ENCODE measurements around the gene KDM1B.
"Not testable (repeated sequence)": the region's sequence is repeated elsewhere in the genome, so short reads cannot be mapped to it uniquely, and the experiment has no call there.

KDM1B gene

DNA sequence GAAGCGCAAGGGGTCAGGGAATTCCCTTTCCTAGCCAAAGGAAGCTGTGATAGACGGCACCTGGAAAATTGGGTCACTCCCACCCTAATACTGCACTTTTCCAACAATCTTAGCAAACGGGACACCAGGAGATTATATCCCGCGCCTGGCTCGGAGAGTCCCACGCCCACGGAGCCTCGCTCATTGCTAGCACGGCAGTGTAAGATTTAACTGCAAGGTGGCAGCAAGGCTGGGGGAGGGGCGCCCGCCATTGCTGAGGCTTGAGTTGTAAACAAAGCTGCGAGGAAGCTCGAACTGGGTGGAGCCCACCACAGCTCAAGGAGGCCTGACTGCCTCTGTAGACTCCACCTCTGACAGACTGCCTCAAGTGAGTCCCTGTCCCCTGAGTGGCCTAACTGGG is 73.4 kb downstream of the KDM1B start:
- DNase-seq (ENCODE audit: low read depth in 2 of 3, low spot score in 2 of 3): not testable (repeated sequence)

GRCh38 chr6:18231856-18232255 is 76.6 kb downstream of the KDM1B start:
- DNase-seq (ENCODE audit: low read depth in 2 of 3, low spot score in 2 of 3): not testable (repeated sequence)

DNA sequence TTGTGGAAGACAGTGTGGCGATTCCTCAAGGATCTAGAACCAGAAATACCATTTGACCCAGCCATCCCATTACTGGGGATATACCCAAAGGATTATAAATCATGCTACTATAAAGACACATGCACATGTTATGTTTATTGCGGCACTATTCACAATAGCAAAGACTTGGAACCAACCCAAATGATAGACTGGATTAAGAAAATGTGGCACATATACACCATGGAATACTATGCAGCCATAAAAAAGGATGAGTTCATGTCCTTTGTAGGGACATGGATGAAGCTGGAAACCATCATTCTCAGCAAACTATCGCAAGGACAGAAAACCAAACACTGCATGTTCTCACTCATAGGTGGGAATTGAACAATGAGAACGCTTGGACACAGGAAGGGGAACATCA is 78.5 kb downstream of the KDM1B start:
- not testable (repeated sequence) for DNase-seq (ENCODE audit: low read depth in 2 of 3, low spot score in 2 of 3)

DNA sequence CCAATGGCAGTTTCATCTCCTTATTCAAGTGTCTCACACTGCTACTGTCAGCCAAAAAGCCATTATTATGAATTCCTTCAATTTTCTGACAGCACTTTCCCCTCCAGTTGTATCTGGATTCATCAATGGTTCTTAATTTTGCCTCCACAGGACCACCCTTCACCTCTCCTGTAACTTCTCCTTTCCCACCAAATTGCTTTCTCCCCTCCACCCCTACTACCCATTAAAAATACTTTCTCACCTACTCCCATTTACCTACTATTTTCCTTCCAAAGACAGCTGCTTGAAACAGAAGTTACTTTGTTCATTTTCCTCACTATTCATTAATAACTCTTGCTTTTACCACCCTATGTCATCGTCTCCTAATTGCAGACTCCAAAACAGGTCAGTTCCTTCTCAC is 79.3 kb downstream of the KDM1B start:
- DNase-seq (ENCODE audit: low read depth in 2 of 3, low spot score in 2 of 3): no peak

GRCh38 chr6:18235524-18235923 is 80.3 kb downstream of the KDM1B start:
- DNase-seq (ENCODE audit: low read depth in 2 of 3, low spot score in 2 of 3): no peak

DNA sequence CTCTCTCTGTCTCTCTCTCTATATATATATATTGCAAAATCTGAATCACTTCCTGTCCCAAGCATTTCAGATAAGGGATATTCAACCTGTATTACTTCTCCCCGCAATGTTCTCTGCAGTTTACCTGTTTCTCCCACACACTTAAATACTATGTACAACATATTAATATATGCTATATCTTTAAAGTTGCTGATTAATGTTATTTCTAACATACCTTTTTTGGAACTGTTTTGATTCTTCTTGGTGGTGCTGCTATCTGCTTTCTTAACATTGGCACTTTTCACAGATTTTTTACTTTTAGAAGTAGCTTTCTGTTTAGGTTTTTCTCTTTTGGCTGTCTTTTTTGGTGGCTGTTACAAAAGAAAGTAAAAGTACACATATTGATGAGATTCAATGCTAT is 81.9 kb downstream of the KDM1B start:
- no peak for DNase-seq (ENCODE audit: low read depth in 2 of 3, low spot score in 2 of 3)

DNA sequence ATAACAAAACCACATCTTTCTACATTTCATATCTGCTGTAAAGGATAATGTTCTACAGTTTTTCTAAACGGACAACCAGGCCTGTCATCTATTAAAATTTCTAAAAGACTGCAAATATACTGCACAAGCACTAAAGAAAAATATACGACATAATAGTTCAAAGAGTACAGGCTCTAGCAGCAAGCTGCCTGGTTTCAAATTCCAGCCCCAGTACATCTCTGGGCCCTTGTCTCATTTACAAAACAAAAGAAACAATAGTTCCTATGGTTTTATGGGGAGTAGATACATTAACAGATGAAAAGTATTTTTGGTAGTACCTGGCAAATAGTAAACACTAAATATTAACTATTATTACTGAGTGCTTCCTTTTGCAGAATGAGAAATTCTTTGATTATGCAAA is 85.0 kb downstream of the KDM1B start:
- no peak for DNase-seq (ENCODE audit: low read depth in 2 of 3, low spot score in 2 of 3)

DNA sequence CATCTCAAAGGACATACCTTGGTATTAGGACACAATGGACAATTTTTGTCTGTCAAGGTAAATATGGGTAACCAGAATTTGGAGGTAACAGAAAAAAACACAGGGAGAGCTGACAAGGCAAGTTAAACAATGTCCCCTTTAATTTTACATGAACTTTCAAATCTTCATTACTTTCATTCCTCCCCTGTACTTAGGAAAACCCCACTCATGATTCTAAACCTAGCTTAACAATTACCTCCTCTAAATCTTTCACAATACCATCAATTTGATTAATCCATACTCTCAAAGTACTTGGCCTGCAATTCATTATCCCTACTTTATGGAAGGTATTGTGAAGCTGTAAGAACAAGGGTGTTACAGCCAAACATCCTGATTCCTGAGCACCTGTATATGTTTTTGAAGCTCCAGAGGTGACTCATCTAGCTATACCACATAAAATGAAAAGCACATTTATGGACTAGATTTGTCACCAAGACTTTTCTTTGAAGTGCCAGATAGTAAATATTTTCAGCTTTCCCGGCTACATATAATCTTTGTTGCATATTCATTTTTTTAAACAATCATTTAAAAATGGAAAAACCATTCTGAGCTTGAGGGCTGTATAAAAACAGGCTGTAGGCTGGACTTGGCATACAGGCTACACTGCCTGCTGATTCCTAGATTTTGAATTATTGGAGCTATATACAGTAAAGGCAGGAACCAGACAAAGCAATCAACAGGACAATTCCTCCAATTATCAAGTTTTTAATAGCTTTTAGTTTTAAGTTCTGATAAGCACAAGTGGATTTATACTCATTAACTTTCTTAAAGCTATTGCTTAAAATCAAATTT is 86.2 kb downstream of the KDM1B start:
- no peak for DNase-seq (ENCODE audit: low read depth in 2 of 3, low spot score in 2 of 3)

- DNase-seq (ENCODE audit: low read depth in 2 of 3, low spot score in 2 of 3): no peak
Measured at GRCh38 chr6:18242062-18242851, 87.0 kb downstream of the KDM1B start.

DNA sequence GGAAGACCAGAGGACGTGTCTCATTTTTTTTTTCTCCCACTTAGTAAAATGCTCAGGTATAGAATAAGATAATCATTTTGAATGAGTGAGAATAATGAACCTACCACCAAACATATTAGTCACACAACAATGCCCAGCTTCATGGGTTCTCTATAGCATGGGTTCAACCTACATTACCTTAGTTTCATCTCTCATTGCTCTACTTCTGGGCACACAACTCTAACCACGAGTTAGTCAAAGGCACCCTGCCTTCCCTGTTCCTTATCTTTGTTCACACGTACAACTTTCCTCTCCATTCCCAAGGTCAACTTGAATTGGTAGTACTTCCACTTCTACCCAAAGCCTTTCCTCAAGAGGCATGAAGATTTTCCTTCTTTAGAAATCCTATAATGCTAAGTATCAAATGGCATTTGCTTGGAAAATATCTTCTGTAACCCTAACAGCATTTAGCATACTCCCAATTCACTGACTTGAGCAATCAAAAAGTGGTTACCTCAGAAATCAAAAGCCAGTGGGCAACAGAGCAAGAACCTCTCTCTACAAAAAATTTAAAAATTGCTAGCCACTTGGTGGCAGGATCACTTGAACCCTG is 88.2 kb downstream of the KDM1B start:
- no peak for DNase-seq (ENCODE audit: low read depth in 2 of 3, low spot score in 2 of 3)

DNA sequence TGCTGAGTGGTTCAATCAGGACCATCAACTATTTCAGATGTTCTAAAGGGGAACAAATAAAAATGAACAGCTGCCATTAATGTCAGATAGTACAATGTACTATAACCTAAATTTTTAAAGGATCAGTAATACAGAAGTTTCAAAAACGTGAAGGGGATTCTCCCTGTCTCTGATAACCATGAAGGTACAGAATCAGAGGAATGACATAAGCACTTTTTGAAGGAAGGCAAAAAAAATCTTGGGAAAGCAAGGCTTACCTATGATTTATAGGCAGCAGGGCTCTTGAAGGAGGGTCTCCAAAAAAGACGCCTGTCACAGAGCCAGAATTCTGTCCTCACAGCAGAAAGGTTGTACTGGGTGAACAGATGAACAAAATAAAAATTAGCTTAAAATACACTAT is 89.0 kb downstream of the KDM1B start:
- DNase-seq (ENCODE audit: low read depth in 2 of 3, low spot score in 2 of 3): no peak

DNA sequence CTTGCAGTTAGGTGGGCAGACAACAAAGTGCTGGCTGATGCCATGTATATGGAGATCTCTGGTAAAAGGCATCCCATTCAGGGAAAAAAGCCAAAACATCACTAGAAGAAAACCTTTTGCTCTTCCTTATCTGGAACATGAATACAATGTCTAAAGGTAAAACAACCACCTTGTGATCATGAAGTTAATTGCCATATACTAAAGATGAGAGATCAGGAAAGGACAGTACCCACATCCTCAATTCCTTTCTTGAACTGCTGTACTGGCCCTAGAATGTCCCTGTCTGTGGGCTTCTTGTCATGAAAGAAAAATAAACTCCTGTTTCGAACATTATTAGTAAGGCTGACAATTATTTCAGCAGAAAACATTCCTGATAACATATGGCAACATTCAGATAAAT is 89.9 kb downstream of the KDM1B start:
- DNase-seq (ENCODE audit: low read depth in 2 of 3, low spot score in 2 of 3): no peak

GRCh38 chr6:18245642-18246041 is 90.4 kb downstream of the KDM1B start:
- no peak for DNase-seq (ENCODE audit: low read depth in 2 of 3, low spot score in 2 of 3)

DNA sequence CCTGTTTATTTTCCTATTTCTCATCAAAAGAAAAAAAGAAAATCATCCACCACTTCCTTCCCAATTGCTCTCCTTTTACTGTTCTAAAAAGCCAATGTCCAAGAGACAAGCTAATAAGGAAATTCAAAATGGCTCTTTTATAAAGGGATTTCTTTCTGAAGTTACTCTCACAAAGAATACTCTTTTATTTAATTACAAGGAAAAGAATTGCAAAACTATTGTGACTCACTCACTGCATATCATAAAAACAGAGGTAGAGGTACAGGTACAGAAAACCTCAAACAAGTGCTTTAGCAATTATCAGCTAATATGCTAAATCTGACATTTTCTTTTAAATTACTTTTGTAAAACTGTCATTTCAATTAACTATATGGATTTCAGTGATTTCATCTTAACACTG is 91.0 kb downstream of the KDM1B start:
- no peak for DNase-seq (ENCODE audit: low read depth in 2 of 3, low spot score in 2 of 3)

GRCh38 chr6:18247002-18247401 is 91.8 kb downstream of the KDM1B start:
- DNase-seq (ENCODE audit: low read depth in 2 of 3, low spot score in 2 of 3): no peak

DNA sequence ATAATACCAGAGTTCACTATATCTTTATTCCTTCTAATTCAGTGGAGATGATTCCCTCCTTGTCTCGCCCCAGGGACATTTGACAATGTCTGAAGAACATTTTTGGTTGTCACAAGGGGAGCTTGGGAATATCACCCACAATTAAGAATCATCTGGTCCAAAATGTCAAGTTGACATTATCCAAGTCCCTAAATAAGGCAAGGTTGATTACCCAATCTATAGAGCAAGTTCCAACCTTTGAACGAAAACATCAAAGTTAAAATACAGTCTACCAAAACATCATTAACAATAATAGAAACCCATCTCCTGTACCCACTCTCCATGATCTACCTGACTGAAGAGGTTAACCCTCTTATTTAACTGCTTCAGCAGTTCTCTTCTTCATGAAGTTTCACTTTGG is 93.5 kb downstream of the KDM1B start:
- no peak for DNase-seq (ENCODE audit: low read depth in 2 of 3, low spot score in 2 of 3)

- no peak for DNase-seq (ENCODE audit: low read depth in 2 of 3, low spot score in 2 of 3)
Measured at GRCh38 chr6:18249271-18249670, 94.0 kb downstream of the KDM1B start.

GRCh38 chr6:18253635-18254034 is 98.4 kb downstream of the KDM1B start:
- DNase-seq (ENCODE audit: low read depth in 2 of 3, low spot score in 2 of 3): no peak

DNA sequence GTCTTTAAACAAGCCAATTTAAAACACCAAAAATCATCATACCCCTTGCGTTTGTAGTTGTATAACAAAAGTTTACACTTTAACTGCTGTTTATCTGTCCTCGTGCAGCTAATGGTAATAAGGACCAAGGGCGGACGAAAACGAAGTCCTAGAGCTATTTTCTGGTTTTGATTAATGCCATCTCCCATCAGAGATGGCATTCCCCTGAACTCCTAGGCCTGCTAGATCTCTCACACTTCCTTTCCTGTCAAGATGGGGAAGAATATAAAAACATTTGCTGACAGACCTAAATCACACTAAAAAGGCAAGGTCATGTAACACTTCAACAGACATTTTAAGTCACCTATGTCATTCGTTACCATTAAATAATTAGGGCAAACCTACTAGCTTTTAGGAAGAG is 99.6 kb downstream of the KDM1B start:
- no peak for DNase-seq (ENCODE audit: low read depth in 2 of 3, low spot score in 2 of 3)

DNA sequence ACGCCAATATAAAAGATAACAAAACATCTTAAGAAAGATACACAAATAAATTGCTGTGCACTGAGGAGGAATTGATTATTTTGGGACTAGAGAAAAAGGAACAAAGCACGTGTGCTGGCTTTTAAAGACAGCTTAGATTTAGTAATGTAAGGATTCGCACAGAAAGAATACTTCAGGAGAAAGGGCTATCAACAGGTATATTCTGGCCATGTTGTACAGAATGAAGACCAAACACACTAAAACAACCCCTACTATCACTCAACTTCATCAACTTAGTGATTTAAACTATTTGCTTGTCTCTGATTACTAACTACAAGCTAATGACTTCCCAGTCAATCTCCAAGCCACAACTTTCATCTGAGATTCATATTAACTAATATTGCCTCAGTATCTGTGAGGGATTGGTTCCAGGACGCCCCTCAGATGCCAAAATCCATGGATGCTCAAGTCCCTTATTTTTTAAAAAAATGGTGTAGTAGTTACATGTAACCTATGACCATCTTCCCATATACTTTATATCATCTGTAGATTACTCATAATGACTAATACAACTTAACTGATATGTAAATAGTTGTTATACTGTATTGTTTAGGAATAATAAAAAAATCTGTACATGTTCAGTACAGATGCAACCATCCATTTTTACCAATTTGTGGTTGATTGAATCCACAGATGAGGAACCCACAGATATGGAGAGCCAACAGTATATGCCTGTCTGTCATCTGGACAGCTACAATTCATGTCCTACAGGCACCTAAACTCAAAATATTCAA is 104.6 kb downstream of the KDM1B start:
- no peak for DNase-seq (ENCODE audit: low read depth in 2 of 3, low spot score in 2 of 3)

DNA sequence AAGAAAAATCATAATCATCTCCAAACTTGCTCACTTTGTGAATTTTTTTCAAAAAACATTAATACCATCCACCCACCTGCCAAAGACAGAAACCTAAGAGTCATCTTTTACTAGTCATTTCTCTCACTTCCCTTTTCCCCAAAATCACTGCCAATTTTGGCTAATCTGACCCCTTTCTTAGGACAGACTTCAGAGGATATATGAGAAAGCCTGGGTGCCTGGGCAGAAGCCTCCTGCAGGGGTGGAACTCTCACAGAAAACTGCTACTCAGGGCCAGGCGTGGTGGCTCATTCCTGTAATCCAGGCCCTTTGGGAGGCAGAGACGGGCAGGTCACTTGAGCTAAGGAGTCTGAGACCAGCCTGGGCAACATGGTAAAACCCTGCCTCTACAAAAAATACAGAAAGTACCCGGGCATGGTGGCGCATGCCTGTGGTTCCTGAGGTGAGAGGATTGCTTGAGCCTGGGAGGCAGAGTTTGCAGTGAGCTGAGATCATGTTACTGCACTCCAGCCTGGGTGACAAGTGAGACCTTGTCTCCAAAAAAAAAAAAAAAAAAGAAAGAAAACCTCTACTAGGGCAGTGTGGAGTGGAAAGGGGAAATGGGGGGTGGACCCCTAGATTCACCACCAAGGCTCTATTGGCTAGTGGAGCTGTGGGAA is 105.4 kb downstream of the KDM1B start:
- no peak for DNase-seq (ENCODE audit: low read depth in 2 of 3, low spot score in 2 of 3)
